Activated naive CD8-positive, alpha-beta T cell (primary cell): Measurements from ENCODE around the gene LDLRAD4.

Experiments
- H3K27ac Mint-ChIP-seq: one replicate; pipeline ENCODE4 v1.8.0; 2021; ENCODE audit warnings: mixed read lengths
- H3K27me3 Mint-ChIP-seq: one replicate; pipeline ENCODE4 v1.8.0; 2021; ENCODE audit warnings: mixed read lengths
- H3K36me3 Mint-ChIP-seq: one replicate; pipeline ENCODE4 v1.8.0; 2021; ENCODE audit warnings: mixed read lengths
- H3K4me1 Mint-ChIP-seq: one replicate; pipeline ENCODE4 v1.8.0; 2021; ENCODE audit warnings: low read depth, mixed read lengths
- H3K4me3 Mint-ChIP-seq: one replicate; pipeline ENCODE4 v1.8.0; 2021; ENCODE audit warnings: mild to moderate bottlenecking, mixed read lengths
- H3K9me3 Mint-ChIP-seq: one replicate; pipeline ENCODE4 v1.8.0; 2021; ENCODE audit warnings: low read depth, mixed read lengths

The LDLRAD4 gene

GRCh38 chr18:13577091-13577697 lies 358.6 kb downstream of the LDLRAD4 start:
- H3K36me3 Mint-ChIP-seq, result no peaks in the 10 kb centered on the region
- peak overlapping the region; percentile 81 for H3K4me3 Mint-ChIP-seq
- H3K27me3 Mint-ChIP-seq, result no peaks in the 10 kb centered on the region
- H3K4me1 Mint-ChIP-seq, result peaks cover 46% of the 10 kb centered on the region
- peak overlapping the region; percentile 82 for H3K27ac Mint-ChIP-seq
- H3K9me3 Mint-ChIP-seq, result no peaks in the 10 kb centered on the region

- Mint-ChIP-seq H3K36me3 (no peaks in the 10 kb centered on the region), H3K4me1 (peaks cover 46% of the 10 kb centered on the region), H3K4me3 (peak overlapping the region; percentile 81), H3K27ac (peak overlapping the region; percentile 82), H3K9me3 (no peaks in the 10 kb centered on the region), H3K27me3 (no peaks in the 10 kb centered on the region)
Observed at GRCh38 chr18:13577781-13578180, 359.2 kb downstream of the LDLRAD4 start.

GRCh38 chr18:13578400-13578799 lies 359.8 kb downstream of the LDLRAD4 start:
- Mint-ChIP-seq H3K9me3 (no peaks in the 10 kb centered on the region), H3K4me3 (peak overlapping the region; percentile 45), H3K4me1 (peaks cover 46% of the 10 kb centered on the region), H3K27me3 (no peaks in the 10 kb centered on the region), H3K27ac (peak overlapping the region; percentile 51), H3K36me3 (no peaks in the 10 kb centered on the region)

GRCh38 chr18:13579874-13580273 lies 361.3 kb downstream of the LDLRAD4 start:
- H3K36me3 Mint-ChIP-seq, result peaks cover under 1% of the 10 kb centered on the region
- no peaks in the 10 kb centered on the region for H3K27me3 Mint-ChIP-seq
- H3K27ac Mint-ChIP-seq, result peak overlapping the region; percentile 75
- H3K4me1 Mint-ChIP-seq, result peaks cover 49% of the 10 kb centered on the region
- H3K9me3 Mint-ChIP-seq, result no peaks in the 10 kb centered on the region
- H3K4me3 Mint-ChIP-seq, result peak overlapping the region; percentile 54

GRCh38 chr18:13580351-13580750 lies 361.8 kb downstream of the LDLRAD4 start:
- no peak overlapping the region for H3K4me3 Mint-ChIP-seq
- H3K27ac Mint-ChIP-seq, result no peak overlapping the region
- no peaks in the 10 kb centered on the region for H3K27me3 Mint-ChIP-seq
- no peaks in the 10 kb centered on the region for H3K9me3 Mint-ChIP-seq
- H3K4me1 Mint-ChIP-seq, result peaks cover 54% of the 10 kb centered on the region
- H3K36me3 Mint-ChIP-seq, result peaks cover 5% of the 10 kb centered on the region

- no peaks in the 10 kb centered on the region for H3K27me3 Mint-ChIP-seq
- peaks cover 5% of the 10 kb centered on the region for H3K36me3 Mint-ChIP-seq
- no peak overlapping the region for H3K27ac Mint-ChIP-seq
- no peaks in the 10 kb centered on the region for H3K9me3 Mint-ChIP-seq
- no peak overlapping the region for H3K4me3 Mint-ChIP-seq
- peaks cover 55% of the 10 kb centered on the region for H3K4me1 Mint-ChIP-seq
Observed at GRCh38 chr18:13580991-13581390, 362.4 kb downstream of the LDLRAD4 start.

GRCh38 chr18:13581496-13582177 lies 363.1 kb downstream of the LDLRAD4 start:
- peaks cover 57% of the 10 kb centered on the region for H3K4me1 Mint-ChIP-seq
- H3K4me3 Mint-ChIP-seq, result no peak overlapping the region
- no peaks in the 10 kb centered on the region for H3K9me3 Mint-ChIP-seq
- H3K36me3 Mint-ChIP-seq, result peaks cover 5% of the 10 kb centered on the region
- H3K27ac Mint-ChIP-seq, result no peak overlapping the region
- no peaks in the 10 kb centered on the region for H3K27me3 Mint-ChIP-seq

- Mint-ChIP-seq H3K36me3 (peaks cover 5% of the 10 kb centered on the region), H3K27me3 (no peaks in the 10 kb centered on the region), H3K4me1 (peaks cover 57% of the 10 kb centered on the region), H3K4me3 (no peak overlapping the region), H3K27ac (no peak overlapping the region), H3K9me3 (no peaks in the 10 kb centered on the region)
Observed at GRCh38 chr18:13582178-13582670, 363.7 kb downstream of the LDLRAD4 start.

- Mint-ChIP-seq H3K9me3 (no peaks in the 10 kb centered on the region), H3K27me3 (no peaks in the 10 kb centered on the region), H3K4me1 (peaks cover 59% of the 10 kb centered on the region), H3K27ac (no peak overlapping the region), H3K4me3 (no peak overlapping the region), H3K36me3 (peaks cover 8% of the 10 kb centered on the region)
Observed at GRCh38 chr18:13583576-13584550, 365.3 kb downstream of the LDLRAD4 start.

- Mint-ChIP-seq H3K27ac (no peak overlapping the region), H3K4me3 (no peak overlapping the region), H3K36me3 (peaks cover 8% of the 10 kb centered on the region), H3K9me3 (no peaks in the 10 kb centered on the region), H3K27me3 (no peaks in the 10 kb centered on the region), H3K4me1 (peaks cover 55% of the 10 kb centered on the region)
Observed at GRCh38 chr18:13584825-13585224, 366.3 kb downstream of the LDLRAD4 start.

- no peaks in the 10 kb centered on the region for H3K27me3 Mint-ChIP-seq
- no peak overlapping the region for H3K4me3 Mint-ChIP-seq
- peaks cover 8% of the 10 kb centered on the region for H3K36me3 Mint-ChIP-seq
- no peaks in the 10 kb centered on the region for H3K9me3 Mint-ChIP-seq
- H3K4me1 Mint-ChIP-seq, result peaks cover 57% of the 10 kb centered on the region
- peak overlapping the region; percentile 17 for H3K27ac Mint-ChIP-seq
Observed at GRCh38 chr18:13585379-13586153, 367.0 kb downstream of the LDLRAD4 start.

GRCh38 chr18:13587001-13587400 lies 368.4 kb downstream of the LDLRAD4 start:
- peaks cover 66% of the 10 kb centered on the region for H3K4me1 Mint-ChIP-seq
- no peaks in the 10 kb centered on the region for H3K27me3 Mint-ChIP-seq
- no peaks in the 10 kb centered on the region for H3K9me3 Mint-ChIP-seq
- peaks cover 8% of the 10 kb centered on the region for H3K36me3 Mint-ChIP-seq
- peak overlapping the region; percentile 31 for H3K4me3 Mint-ChIP-seq
- H3K27ac Mint-ChIP-seq, result peak overlapping the region; percentile 71

GRCh38 chr18:13587477-13587876 lies 368.9 kb downstream of the LDLRAD4 start:
- H3K9me3 Mint-ChIP-seq, result no peaks in the 10 kb centered on the region
- no peaks in the 10 kb centered on the region for H3K27me3 Mint-ChIP-seq
- H3K4me3 Mint-ChIP-seq, result peak overlapping the region; percentile 31
- H3K4me1 Mint-ChIP-seq, result peaks cover 69% of the 10 kb centered on the region
- H3K36me3 Mint-ChIP-seq, result peaks cover 8% of the 10 kb centered on the region
- peak overlapping the region; percentile 71 for H3K27ac Mint-ChIP-seq

- peak overlapping the region; percentile 51 for H3K4me3 Mint-ChIP-seq
Observed at GRCh38 chr18:13587937-13588336, 369.4 kb downstream of the LDLRAD4 start.

More at GRCh38 chr18:13587937-13588336, 369.4 kb downstream of the LDLRAD4 start:
- Mint-ChIP-seq H3K9me3 (no peaks in the 10 kb centered on the region), H3K27ac (peak overlapping the region; percentile 71), H3K4me1 (peaks cover 69% of the 10 kb centered on the region), H3K27me3 (no peaks in the 10 kb centered on the region), H3K36me3 (peaks cover 8% of the 10 kb centered on the region)
